K562 (cell line): Measurements from ENCODE around the gene TMEM234. TPM values are rescaled to one million over a fixed set of nuclear protein-coding genes. Genes with fewer than 3 reads are reported as not detected.

Experiments
- BCLAF1 ChIP-seq, 2 experiments: fragments of 450-650 bp in 1 of 2; IDR thresholded peaks; 2 replicates each; pipeline ENCODE4 v1.6.1; 2011 to 2017; ENCODE audit warnings: low read depth in 2 of 2, antibody characterized with exemption in 1 of 2, borderline replicate concordance in 1 of 2, low read length in 1 of 2, mild to moderate bottlenecking in 1 of 2, mixed read lengths in 1 of 2; ENCODE audit not compliant: control insufficient read depth in 1 of 2
- CAMTA2 ChIP-seq: fragments of 250-450 bp; sonication (Bioruptor Pico); conservative IDR thresholded peaks from 2 replicates; pipeline ENCODE4 v1.5.1; 2022
- CHD4 ChIP-seq: fragments of 200-600 bp; sonication (generic); IDR thresholded peaks from 3 replicates; pipeline ENCODE4 v1.6.1; 2012; ENCODE audit warnings: low read depth, mild to moderate bottlenecking, mixed read lengths, low read length, inconsistent platforms; ENCODE audit not compliant: insufficient read depth, insufficient replicate concordance, poor library complexity, severe bottlenecking
- IFI16 ChIP-seq: fragments of 250-450 bp; sonication (Bioruptor Pico); IDR thresholded peaks from 2 replicates; pipeline ENCODE4 v2.1.2; 2022; ENCODE audit warnings: mild to moderate bottlenecking, inconsistent platforms
- MGA ChIP-seq: fragments of 450-650 bp; IDR thresholded peaks from 2 replicates; pipeline ENCODE4 v1.6.1; 2016; ENCODE audit warnings: mild to moderate bottlenecking, moderate library complexity
- NFIC ChIP-seq: fragments of 450-650 bp; IDR thresholded peaks from 2 replicates; pipeline ENCODE4 v1.6.1; 2017; ENCODE audit warnings: mild to moderate bottlenecking, inconsistent platforms
- POLR2G ChIP-seq: fragments of 200-400 bp; formaldehyde crosslinking; IDR thresholded peaks from 2 replicates; pipeline ENCODE4 v1.6.1; 2017; ENCODE audit warnings: low read depth, mild to moderate bottlenecking, antibody characterized with exemption, low read length, moderate library complexity
- SMC3 ChIP-seq: conservative IDR thresholded peaks from 2 replicates; pipeline ENCODE4 v1.6.1; 2011; ENCODE audit warnings: low read depth, low read length, improper control_type of control experiment; ENCODE audit not compliant: insufficient read depth
- STAG1 ChIP-seq: sonication (generic); formaldehyde crosslinking; IDR thresholded peaks from 2 replicates; pipeline ENCODE4 v1.5.0; 2020; ENCODE audit warnings: missing genetic modification reagents, borderline replicate concordance
- TEAD4 ChIP-seq, 2 experiments: sonication (generic) in 1 of 2; formaldehyde crosslinking in 1 of 2; IDR thresholded peaks; 2 replicates each; pipeline versions ENCODE4 v1.6.1 to v1.8.0; 2012 to 2022; ENCODE audit warnings: borderline replicate concordance in 1 of 2, inconsistent platforms in 1 of 2, low read length in 1 of 2, mild to moderate bottlenecking in 1 of 2, missing genetic modification reagents in 1 of 2
- ZEB2 ChIP-seq: fragments of 450-650 bp; IDR thresholded peaks from 2 replicates; pipeline ENCODE4 v1.6.1; 2016
- ZNF830 ChIP-seq: fragments of 250-450 bp; sonication (Bioruptor Pico); IDR thresholded peaks from 2 replicates; pipeline ENCODE4 v1.5.0; 2021; ENCODE audit warnings: mild to moderate bottlenecking
- polyA plus RNA-seq, 8 experiments: library from polyadenylated mRNA; depleted of rRNA in 4 of 8; stranded (reverse) in 5 of 8; unstranded in 3 of 8; fragments of >200 nt; fragmentation: Nextera tagmentation in 2 of 8; fragmentation: Illumina TruSeq in 1 of 8; extraction: Ambion mirVana in 2 of 8; extraction: Trizol in 1 of 8; gene quantifications; 2 replicates each; pipeline versions ENCODE4 v1.2.1 to v1.2.3, GENCODE V29; 2011 to 2014; ENCODE audit warnings: inconsistent platforms in 1 of 8, missing spikeins in 1 of 8
- total RNA-seq, 7 experiments: library from RNA; depleted of rRNA in 6 of 7; stranded (reverse); fragments of >200 nt in 6 of 7; fragmentation: Illumina TruSeq in 2 of 7; extraction: Trizol in 2 of 7; gene quantifications; 2 replicates each; pipeline versions ENCODE4 v1.2.1 to v1.2.3, GENCODE V29; 2011 to 2021; ENCODE audit warnings: low replicate concordance in 1 of 7

Gene TMEM234
- total and polyA plus RNA-seq, 9 of the 15 experiments (the other 6 are each of a cell fraction or from before 2014, with no cell fraction given) = 5.0 to 12.9 (median 7.6) TPM

DNA sequence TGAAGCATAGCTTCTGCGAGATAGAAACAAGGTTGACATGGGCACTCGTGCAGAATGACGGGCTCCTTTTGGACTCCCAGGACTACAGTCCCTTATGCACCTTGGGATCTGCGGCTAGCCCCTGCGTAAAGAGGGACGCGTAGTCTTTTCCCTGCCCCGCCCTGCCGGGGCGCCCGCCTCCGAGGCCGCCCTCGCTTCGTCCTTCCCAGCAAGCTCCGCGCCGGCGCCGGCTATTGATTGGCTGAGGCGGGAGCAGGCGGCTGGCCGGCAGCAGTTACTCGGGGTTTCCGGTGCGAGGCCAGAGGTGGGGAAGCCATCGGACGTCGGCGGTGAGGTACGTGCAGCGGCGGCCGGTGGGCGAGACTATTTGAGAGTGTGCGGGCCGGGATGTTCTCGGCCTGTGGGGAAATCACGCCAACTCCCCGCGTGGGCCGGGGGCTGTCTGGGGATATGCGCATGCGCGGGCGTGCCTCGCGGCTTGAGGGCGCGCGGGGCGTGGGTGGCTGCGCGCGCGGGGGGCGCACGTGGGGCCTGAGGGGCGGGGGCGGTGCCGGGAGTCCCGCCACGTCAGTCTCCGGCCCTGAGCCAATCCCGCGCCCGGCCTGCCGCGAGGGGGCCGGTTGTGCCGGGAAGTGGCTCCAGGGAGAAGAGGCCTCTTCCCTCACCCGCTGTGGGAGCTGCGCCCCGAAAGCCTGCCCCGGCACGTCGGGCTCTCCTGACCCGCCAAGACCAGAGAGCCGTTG, 42.5 kb downstream of the TMEM234 start, which contains the start of gene TXLNA (continued):
- no peak for TF ChIP-seq ZEB2
- TF ChIP-seq CAMTA2 (CRISPR knock-in tag) = peak; percentile 80; the same call in 1 of the 2 replicates
- TF ChIP-seq STAG1 = no peak
- TF ChIP-seq IFI16 = no peak
- TF ChIP-seq MGA = peak; percentile 99
- TF ChIP-seq NFIC = peak; percentile 71
- peak; percentile 8; the same call in 1 of the 2 replicates for TF ChIP-seq TEAD4 (IDR thresholded peaks at IDR 0.05; ENCODE audit: low read length)
- no peak for TF ChIP-seq TEAD4 (CRISPR knock-in tag; IDR thresholded peaks at IDR 0.05; ENCODE audit: borderline replicate concordance)
- TF ChIP-seq ZNF830 (CRISPR knock-in tag) = peak; percentile 85; the same call in 1 of the 2 replicates
- TF ChIP-seq BCLAF1 (IDR thresholded peaks at IDR 0.05; ENCODE audit: borderline replicate concordance in 1 of 2, control insufficient read depth in 1 of 2, low read depth in 2 of 2, low read length in 1 of 2) = peak in 1 of 2 experiments; percentile 44; a peak in 1 of 4 replicates
- peak; percentile 99 for TF ChIP-seq POLR2G
- TF ChIP-seq SMC3 = 0 out of 2 replicates have a peak, but pooled peaks have one; percentile 6
- TF ChIP-seq CHD4 = no peak
